Hippocampal formation (tissue), 2 donors: ENCODE data around the gene CFAP73.
"Not testable (repeated sequence)": the region's sequence is repeated elsewhere in the genome, so short reads cannot be mapped to it uniquely, and the experiment has no call there.

Experiments used
- DNase-seq, 2 donors: peaks; one replicate each; lab custom pipeline; 2025; lab: John Stamatoyannopoulos, UW

CFAP73 gene

DNA sequence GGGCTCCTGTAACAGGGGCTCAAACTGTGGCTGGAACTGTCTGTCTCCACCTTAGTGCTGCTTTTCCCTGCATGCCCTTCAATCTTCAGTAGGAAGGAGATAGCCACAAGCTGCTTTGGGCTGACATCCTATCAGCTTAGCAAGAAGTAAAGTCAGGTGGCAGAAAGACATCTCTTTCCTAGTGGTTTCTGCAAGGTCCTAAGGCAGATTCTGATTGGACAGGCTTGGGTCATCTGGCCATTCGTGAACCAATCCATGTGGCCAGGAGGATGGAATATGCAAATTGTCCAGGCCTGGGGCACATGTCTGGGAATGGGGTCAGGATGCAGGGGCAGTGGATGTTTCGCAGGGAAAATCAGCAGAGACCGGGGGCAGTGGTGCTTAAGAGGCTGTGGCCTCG, 41.2 kb downstream of the CFAP73 start:
- DNase-seq, result no peak

DNA sequence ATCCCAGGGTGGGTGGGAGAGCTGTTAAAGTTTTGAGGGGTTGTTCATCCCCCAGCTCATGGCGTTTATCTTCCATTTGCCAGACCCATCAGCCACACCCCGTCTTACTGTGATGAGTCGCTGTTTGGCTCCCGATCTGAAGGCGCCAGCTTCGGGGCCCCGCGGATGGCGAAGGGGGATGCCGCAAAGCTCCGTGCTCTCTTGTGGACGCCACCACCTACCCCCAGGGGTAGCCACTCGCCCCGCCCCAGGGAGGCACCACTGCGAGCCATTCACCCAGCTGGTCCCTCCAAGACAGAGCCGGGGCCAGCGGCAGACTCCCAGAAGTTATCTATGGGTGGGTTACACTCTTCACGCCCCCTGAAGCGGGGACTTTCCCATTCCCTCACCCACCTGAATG, 41.7 kb downstream of the CFAP73 start:
- no peak for DNase-seq

DNA sequence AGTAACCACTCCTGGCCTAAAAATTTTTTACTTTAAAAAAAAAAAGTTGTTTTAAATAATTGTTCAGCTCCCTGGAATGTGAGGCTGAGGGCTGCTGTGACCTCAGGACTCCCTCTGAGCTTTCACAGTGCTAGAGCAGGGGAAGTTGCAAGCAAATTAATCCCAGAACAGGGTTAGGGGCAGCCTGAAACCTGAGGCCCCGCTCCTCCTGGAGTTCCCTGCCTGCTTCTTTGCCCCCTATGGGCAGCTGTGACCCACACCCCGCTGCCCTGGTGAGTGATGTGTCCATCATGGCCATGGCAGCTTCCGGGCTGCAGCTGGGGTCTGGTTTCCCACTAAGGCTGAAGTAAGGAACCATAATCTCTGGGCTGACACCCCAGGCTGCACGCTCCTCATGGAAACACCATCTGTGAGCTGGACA, 45.5 kb downstream of the CFAP73 start:
- DNase-seq, result no peak

DNA sequence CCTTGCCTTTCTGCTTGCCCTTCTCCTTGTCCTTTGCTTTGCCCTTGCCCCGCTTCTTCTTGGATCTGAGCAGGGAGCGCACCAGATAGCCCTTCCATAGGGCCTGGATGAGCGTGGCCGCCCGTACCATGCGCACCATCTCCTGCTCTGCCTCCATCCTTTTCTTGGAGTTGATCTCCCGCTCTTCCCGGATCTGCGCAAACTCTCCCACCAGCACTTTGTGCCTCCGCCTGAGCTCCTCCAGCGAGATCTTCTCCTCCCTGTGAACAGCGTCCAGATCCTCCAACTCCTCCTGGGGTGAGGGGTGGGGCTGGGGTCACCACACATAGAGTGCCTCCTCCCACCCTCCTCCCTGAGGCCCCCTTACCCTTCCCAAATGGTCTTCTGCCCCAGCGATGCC, 46.1 kb downstream of the CFAP73 start:
- DNase-seq, result no peak

DNA sequence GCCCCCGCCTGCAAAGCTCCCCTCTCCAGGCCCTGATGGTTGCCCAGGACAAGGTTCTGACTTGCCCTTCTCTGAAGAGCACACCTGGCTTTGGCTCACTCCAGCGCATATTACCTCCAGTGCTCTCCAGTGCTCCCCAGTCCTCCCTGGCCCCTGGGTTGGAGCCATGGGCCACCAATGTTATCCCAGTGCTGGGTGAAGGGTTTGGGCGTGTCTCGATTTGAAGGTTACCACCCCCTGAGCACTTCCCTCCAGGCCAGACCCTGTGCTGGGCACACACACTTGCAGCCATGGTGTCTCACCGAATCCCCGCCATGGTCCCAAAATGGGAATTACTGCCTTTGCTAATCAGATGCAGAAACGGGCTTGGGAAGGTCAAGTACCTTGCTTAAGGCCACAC, 47.1 kb downstream of the CFAP73 start:
- no peak for DNase-seq

DNA sequence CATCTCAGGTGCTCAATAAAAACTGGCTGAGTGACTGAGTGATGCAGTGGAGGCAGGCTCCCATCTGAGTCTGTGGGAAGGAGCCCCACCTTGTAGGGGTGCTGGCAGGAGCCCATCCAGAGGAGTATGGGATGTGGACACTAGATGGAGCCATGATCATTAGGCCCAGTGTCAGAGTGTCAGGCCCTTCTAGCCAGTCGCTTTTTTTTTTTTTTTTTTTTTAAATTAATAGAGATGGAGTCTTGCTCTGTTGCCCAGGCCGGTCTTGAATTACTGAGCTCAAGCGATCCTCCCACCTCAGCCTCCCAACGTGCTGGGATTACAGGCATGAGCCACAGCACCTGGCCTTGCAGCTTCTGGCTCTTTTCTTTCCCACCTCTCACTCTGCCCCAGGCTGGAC, 47.5 kb downstream of the CFAP73 start:
- peak; percentile 69 to 73 for DNase-seq

DNA sequence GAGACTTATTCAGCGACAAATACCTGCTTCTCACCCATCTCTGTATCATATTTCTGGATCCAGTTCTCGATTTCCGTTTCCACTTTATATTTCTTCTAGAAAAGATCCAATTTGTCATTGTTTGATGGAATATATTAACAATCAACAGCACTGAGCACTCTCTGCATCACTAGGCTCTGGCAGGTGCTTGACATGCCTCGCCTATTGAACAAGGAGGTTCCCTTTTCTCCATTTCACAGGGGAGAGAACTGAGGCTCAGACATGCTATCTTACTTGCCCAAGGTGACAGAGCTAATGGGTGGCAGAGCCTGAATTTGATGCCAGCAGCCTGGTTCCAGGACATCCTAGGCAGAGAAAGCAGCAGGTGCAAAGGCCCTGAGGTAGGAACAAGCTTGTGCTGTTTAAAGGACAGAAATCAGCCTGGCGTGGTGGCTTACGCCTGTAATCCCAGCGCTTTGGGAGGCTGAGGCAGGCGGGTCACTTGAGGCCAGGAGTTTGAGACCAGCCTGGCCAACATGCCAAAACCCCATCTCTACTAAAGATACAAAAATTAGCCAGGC, 48.1 kb downstream of the CFAP73 start:
- DNase-seq, result no peak

DNA sequence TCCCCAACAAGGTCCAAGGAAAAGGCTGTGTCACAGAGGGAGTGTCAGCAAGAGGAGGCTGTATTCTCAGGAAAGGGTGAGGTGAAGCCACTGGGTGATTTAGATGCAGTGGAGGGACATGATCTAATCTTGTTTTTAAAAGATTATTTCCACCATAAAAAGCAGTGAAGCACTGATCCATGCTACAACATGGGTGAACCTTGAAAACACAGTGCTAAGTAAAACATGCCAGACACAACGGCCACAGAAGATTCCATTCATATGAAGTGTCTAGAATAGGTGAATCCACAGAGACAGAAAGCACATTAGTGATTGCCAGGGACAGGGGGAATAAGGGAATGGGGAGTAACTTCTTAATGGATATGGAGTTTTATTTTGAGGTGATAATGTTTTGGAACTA, 48.8 kb downstream of the CFAP73 start:
- no peak for DNase-seq

DNA sequence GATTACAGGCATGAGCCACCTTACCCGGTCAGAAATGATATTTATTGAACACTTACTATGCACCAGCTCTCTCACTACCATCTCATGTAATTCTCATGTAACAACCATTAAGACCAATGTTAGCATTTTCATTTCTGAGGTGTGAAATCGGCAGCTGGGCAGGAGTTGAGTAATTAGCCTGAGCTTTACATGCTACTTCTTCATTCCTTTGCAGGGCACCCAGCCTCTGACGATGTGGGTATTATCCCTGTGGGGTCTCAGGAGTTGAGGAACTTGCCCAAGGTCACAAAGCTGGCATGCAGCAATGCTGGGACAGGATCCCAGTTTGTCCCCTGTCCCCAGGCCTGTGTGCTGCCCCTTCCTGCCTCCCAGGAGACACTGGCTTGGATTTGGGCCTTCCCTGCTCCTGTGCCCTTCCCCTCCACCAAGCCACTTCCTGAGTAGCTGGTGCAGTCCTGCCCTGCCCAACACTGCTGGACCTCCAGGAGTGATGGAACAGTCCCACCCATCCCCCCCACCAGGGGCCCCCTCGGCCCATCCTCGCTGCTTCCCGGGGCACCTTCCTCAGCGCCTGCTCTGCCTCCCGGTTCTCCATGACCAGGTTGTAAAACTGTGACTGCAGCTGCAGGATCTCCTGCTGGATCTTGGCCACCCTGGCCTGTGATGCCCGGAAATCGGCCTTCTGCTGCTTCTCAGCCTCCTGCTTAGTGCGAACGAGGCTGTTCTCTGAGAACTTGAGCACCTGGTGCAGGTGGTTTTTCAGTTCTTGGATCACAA, 50.7 kb downstream of the CFAP73 start:
- DNase-seq, result no peak

DNA sequence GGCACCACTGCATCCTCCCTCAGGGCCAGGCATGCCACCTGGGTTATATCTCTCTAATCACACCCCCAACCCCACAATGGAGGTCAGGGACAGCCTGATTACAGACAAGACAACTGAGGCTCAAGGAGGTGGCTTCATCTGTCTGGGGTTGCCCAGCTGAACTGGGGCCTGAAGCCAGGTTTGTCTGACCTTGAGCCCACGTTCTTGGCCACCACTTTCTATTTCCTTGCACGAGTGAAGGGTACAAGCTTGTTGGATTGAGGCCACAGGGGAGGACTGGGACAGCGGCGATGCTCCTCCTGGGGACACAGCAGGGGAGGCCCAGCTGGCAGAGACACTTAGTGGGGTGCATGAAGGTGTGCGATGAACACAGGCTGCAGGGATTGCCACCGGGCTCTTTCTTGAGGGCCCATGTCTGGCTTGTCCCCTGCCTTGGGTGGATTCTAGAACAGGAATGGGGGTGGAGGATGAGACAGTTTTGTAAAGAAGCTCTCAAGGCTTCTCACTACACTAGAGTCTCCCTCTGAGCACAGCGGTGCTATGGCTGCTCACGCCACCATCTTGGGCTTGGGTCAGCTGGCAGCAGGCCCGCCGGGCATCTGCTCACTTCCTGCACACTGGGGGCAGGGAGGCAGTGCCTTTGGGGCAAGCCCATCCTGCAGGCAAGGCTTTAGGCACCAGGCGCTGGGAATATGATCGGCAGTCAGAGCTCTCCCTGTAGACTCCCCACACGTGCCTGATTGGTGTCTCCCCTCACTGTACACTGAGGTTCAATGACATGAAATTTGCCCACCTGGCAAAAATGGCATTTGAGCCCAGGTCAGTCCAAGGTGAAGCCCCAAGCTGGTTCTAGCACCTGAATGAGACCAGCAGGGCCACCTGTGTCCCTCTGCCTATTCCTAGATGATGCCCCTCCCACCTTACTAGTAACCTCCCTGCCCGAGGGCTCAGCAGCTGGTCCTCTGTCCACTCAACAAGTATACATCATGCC, 52.0 kb downstream of the CFAP73 start:
- no peak for DNase-seq

DNA sequence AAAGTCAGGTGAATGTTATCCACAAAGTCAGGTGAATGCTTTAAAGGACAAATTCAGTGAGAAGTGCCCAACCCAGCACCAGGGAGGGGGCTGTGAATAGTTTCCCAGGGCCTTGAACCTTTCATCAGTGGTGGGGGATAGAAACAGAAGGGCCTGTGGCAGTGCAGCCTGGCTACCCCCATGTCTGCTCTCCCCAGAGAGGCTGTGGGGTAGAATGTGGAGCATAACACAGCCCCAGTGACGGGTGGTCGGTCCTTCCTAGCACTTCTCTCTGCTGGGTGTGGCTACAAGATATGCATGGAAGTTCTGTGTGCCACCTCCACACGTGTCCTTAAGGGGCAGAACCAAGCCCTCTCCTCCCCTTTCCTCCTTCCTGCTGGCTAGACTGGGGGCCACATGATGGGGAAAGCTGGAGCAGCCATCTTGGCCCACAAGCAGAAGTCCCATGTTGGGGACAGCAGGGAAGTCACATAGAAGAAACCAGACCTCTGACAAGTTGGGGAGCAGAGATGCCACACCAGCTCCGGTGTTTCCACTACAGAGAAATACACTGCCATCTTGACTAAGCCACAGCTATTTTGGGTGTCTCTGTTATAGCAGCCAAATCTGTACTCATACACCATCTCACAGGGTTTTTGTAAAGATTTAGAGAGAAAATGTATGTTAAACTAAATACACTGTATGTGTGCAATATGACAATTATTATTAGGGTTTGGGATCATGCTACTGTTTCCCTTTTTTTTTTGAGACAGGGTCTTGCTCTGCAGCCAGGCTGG, 53.0 kb downstream of the CFAP73 start:
- no peak for DNase-seq

DNA sequence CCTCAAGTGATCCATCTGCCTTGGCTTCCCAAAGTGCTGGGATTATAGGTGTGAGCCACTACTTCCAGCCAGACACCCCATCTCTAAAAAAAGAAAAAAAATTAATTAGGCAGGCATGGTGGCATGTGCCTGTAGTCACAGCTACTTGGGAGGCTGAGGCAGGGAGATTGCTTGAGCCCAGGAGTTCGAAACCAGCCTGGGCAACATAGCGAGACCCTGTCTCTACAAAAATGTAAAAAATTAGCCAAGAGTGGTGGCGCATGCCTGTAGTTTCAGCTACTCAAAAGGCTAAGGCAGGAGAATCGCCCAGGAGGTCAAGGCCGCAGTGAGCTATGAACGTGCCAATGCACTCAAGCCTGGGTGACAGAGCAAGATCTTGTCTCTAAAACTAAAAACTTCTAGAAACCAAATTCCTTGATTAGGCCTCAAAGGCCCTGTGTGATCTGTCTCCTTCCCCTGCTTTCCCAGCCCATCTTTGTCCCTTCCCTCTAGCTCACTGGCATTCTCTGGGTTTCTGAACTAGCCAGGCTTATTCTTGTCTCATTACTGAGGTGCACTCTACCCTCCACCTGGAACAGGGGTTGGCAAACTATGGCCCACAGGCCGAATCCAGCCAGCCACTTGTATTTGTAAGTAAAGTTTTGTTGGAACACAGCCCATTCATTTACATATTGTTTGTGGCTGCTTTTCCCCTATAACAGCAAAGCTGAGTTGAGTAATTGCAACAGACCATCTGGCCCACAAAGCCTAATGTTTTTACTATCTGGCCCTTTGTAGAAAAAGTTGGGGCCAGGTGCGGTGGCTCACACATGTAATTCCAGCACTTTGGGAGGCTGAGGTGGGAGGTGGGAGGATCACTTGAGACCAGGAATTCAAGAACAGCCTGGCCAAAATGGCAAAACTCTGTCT, 54.6 kb downstream of the CFAP73 start:
- no peak for DNase-seq

DNA sequence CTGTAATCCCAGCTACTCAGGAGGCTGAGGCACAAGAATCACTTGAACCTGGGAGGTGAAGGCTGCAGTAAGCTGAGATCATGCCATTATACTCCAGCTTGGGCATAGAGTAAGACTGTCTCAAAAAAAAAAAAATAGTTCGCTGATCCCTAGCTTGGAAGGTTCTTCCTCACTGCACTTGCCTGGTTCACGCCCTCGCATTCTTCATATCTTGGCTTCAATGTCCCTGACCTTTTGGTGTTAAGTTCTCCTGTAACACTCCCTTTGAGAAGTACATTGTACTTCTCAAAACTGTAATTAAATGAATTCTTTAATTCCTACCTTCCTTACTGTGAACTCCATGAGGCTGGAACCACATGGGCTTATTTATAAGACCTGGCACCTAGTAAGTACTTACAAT, 55.3 kb downstream of the CFAP73 start:
- DNase-seq, result no peak

DNA sequence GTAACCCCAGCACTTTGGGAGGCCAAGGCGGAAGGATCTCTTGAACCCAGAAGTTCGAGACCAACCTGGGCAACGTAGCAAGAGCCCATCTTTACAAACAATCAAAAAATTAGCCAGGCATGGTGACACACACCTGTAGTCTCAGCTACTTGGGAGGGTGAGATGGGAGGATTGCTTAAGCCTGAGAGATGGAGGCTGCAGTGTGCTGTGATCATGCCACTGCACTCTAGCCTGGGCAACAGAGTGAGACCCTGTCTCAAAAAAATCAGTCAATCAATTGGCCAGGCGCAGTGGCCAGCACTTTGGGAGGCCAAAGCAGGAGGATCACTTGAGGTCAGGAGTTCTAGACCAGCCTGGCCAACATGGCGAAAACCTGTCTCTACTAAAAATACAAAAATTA, 57.3 kb downstream of the CFAP73 start:
- DNase-seq, result not testable (repeated sequence)

DNA sequence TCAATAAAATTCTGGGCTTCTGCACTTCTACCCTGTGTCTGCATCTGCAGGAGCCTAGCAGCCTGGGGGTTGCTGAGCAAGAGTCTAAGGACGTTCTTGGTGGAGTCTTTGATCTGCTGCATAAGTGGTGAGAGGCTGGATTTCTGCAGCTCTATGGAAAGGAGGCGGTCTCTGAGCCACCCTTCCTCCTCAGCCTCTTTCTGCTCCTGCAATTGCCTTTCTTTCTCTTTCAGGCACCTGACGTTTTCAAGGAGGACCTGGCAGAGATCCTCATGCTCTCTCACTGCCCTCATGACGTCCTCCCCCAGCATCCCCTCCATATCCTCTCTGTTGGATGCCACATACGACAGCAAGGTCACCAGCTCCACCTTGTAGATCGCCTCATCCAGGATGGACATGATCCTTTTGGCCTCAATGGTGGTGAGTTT, 58.1 kb downstream of the CFAP73 start:
- no peak for DNase-seq

DNA sequence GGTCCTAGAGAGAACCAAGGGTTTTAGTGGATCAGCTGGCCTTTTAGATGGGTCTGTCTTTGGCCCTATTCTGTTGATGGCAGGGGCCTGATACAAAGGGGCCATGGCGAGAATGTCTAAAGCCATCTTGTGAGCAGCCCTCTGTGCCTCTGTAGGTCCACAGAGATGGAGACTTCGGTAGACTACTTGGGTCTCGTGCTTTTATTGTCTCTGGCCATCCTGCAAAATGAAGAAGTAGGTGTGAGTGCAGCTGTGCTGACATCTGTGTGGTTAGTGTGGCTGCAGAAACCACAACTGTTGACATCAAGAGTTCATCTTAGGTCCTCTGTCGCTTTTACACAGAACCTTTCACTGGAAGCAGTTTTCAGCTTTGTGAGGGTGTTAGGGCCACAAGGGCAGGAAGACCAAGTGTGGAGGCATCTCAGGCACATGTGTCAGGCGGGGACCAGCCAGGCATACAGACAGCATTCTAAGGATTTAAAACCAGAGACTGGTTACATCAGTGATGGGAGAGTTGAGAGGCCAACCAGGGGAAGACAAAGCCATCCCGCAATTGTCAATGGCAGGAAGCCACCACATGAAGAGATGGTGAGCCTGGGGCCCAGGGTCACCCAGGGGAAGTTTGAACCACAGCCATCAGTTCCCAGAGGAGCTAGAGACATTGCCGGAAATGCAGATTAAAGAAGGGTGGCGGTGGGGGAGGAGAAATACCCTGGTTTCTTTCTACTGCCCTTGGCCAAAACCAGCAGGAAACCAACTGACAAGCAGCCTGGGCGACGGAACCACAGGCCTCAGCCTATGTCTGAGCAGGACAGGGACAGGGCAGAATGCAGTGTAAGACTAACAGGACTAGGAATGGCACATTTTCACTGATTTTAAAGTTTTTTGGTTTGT, 58.8 kb downstream of the CFAP73 start:
- peak in 1 of 2 donors; percentile 37 for DNase-seq
